Activated CD4-positive, alpha-beta T cell treated with anti-CD3 and anti-CD28 coated beads for 1 hour (primary cell): ENCODE measurements around the gene S100A16.
"Not testable (repeated sequence)": the region's sequence is repeated elsewhere in the genome, so short reads cannot be mapped to it uniquely, and the experiment has no call there.

Source experiments
- DNase-seq: peaks from one replicate; pipeline ENCODE4 v3.0.0-alpha.2; 2020

The S100A16 gene, protein sequence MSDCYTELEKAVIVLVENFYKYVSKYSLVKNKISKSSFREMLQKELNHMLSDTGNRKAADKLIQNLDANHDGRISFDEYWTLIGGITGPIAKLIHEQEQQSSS

DNA sequence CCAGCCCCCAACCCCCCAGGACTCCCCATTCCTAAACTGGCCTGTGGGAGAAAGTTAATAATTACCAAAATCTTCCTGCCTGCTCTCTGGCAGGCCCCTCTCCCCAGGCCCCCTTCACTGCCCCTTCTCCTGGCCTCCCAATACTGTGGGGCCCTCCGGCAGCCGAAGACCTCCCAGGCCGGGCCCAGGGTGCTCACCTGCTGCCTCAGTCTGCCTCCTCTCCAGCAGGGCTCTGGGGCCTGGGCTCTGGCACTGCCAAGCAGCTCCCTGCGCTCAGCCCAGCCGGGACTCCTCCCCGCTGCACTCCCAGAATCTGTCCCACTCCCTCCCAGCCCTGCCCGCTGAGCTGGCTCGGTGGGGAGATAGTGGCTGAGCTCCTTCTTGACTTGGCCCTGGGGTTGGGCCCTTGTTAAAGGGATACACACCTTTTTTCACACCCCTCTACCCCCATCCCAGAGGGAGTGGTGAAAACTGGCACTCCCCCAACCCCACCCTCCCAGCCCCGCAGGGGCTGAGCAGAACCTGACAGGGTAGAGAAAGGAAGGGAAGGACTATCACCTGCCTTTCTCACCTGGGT, at the start of gene S100A16:
Gene S100A16 (minus strand): TSS at position 383 of the 577 bp plus-strand sequence. CDS start 4,986 bp downstream, outside the sequence.
- DNase-seq: no peak

DNA sequence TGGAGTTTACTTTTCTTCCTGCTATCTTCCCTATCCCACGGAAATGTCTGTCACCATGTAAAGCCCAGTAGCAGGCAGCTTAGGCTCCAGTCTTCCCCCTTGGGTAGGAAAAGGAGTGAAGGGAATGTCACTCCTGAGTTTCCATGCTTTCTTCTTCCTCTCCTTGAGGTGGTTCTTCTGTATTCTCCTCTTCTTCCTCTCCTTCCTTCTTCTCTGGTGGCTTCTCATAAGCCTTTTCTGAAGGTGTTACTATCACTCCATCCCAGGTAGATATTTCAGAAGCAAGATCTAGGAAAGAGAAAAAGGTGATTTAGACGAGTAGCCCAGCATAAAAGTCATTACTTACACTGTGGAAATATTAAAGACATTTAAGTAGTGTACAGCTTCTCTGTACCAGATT, 49.3 kb upstream of the S100A16 start:
- DNase-seq: no peak

DNA sequence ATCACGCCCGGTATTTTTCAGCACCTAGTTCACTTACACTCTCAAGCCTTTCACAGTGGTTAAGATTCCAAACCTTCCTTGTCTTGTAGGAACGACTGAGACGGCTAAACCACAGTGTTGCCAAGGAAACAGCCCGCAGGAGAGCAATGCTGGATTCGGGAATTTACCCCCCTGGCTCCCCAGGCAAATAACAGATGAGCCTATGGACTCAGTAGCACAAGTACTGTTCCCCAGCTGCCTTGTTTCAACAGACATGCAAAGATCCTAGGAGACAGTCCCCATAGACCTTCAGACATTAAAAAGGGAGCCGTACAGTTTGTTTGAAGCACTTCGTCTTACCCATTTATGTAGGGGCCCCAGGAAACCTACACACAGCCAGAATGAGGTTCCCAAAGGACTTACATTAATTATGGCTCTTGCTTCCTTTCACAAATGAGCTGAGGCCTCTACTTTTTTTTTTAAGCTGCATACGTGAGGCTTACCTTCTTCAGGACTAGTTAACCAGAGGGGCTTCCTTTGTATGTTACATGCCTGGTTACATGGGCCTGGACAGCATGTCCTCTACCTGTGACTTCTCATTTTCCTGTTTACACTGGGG, 48.3 kb upstream of the S100A16 start:
- no peak for DNase-seq

DNA sequence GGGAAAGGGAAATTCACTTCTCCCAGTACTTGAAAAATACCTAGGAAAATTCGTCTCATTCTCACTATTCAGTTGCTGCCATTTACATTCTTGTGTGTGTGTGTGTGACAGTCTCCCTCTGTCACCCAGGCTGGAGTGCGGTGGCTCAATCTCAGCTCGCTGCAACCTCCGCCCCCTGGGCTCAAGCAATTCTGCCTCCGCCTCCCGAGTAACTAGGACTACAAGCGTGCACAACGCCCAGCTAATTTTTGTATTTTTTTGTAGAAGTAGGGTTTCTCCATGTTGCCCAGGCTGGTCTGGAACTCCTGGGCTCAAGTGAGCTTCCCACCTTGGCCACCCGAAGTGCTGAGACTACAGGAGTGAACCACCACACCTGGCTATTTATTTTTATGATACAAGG, 46.7 kb upstream of the S100A16 start:
- no peak for DNase-seq

DNA sequence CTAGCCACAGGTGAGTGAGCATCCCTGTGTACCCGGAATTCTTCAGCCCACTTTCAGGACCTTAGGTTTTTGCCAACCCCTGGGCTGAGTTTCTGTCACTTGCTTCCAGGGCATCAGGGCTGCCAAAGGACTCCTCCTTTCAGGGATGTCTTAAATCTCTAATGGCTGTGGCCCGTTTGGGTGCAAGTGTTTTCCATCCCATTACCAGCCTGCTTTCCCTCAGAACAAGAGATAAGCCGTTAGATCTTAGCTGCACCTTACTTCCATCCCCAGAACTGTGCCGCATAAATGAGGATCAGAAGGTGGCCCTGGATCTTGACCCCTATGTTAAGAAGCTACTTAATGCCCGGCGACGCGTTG, 46.2 kb upstream of the S100A16 start:
- DNase-seq: no peak

DNA sequence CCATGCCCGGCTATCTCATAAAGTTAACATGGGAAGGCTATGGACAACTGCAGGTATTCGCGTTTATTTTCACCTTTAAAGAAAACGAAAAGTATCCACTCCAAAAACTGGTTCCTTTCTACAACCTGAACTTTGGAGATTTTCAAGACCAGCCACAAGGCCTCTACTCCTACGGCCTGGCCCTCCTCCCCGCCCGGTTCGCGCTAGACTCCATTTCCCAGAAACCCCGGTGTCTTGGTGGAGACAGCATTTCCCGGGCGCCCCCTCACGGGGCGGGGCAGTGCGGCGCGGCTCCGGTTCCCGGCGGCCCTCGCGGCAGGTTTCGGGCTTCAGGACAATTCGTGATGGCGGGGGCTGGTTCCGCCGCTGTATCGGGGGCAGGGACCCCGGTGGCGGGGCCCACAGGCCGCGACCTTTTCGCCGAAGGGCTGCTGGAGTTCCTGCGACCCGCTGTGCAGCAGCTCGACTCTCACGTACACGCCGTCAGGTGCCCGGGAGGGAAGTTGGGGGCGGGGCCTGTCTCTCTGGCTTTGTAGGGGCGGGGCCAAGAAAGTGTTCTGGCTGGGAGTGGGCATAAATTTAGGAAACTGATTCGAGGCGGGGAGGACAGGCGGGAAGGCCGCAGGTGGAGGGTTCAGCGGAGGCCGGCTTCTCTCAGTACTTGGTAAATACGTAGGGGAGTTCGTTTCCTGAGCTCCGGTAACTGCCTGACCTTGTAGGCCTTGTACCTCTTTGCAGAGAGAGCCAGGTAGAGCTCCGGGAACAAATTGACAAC, 45.6 kb upstream of the S100A16 start, which contains the start of gene SNAPIN:
Gene SNAPIN (plus strand): TSS at position 304 of the 775 bp plus-strand sequence. CDS start 41 bp downstream, at position 345.
- DNase-seq: peak; percentile 79

DNA sequence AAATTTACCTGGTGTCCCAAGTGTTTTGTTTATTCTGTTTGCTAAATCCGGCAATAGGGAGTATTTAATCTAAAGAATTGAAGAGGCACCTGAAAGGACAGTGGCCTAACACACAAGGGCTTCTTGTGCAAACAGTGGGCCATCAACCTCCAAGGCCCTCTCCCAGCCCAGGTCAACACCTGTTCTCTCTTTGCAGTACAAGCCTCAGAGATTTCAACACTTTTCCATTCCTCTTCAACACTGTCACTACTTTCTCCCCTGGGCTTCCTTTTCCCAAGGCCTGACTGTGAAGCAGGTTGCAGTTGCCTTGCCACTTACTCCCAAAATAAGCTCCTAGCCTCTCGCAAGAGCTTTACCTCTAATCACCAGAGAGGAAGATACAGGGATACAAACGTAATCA, 42.4 kb upstream of the S100A16 start:
- no peak for DNase-seq

DNA sequence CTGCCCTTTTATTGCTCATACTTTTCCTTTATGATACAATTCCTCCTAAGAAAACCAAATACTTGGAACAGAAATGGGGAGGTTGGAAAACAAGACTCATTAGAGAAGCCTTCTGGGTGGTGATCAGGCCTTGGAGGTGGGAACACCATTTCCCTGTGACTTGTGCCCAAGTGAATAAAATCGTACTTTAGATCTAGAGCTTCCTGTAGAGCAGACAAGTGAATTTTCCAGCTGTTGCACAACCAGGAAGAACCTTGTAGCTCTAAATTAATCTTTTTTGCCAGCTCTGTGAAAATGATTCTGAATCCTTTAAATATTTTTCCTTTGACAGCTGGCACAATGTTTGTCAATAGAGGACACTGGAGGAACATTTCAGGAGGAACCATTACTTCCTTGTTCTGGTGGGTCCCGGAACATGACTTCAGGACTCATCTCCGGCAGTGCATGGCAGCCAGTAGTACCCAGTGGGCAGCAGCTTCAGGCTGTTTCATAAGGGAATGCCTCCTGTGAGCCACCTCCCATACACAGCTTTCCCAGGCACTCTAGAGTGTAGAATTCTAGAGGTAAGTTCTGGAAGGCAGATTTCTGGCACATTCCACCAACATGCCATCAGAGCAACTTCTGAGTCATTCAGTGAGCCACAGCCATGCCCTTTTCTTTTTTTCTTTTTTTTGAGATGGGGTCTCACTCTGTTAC, 40.0 kb upstream of the S100A16 start:
- DNase-seq: no peak

DNA sequence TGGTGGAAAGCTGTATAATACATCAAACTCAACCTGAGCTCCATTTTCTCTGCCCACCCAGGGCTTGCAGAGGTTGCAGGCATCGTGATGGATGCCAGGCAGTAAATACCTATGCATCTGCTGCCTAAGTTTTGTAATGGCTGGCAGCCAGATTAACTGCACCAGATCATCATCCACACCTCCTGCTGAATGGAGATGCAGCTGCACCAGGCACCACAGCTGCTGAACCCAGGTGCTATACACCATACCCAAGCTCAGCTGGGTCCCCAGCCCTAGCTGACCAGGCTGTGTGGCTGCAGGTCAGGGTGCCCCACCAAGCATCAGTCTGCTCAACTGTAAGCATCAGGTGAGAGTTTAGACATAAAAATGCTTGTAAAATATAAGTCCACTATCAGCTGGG, 38.8 kb upstream of the S100A16 start:
- no peak for DNase-seq

DNA sequence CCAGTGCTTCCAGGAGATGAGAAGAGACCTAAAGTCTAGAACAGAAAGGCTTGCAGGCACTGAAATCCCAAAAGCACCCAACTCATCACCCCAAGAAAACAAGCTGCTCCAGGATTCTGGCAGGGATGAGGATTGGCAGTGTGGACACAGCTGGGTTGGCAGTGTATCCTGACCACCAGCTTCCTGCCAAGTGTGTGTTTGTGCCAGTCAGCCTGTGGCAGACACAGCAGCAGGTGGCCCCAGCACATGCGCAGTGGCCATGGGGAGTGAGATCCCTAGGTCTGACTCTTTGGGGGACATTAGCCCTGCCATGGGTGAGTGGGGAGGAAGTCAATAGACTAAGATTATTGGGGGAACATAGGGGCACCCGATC, 36.9 kb upstream of the S100A16 start:
- no peak for DNase-seq

DNA sequence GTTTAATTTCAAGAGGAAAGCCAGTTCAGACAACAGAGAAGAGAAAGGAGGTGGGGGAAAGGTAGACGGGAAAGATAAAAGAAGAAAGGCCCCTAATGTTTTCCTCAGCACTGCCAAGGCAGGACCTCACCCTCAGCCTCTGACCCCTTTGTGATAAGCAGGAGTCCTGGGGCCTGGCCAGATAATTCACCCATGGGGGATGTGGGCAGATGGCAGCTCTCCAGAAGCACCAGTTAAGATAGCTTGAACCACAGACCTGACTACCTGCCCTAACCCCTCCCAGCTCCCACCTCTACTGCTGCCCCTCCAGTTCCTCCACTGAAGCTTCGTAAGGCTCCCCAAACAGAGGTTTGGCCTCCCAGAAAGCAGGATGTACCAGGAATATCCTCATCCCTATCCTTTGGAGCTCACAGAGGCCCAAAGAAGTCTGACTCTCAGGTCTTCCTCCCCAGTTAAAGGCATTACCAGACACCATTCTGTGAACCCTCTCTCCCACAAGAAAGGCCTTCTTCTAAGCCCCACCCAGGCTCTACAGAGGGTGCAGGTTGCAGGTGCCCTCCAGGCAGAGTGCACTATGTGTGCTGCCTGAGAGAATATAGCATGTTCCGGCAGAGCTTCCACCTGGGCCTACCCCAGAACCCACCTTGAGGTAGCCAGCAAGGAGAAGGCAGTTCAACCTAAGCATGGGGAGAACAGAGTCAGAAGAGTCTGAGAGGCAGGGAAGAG, 36.4 kb upstream of the S100A16 start:
- DNase-seq: no peak

DNA sequence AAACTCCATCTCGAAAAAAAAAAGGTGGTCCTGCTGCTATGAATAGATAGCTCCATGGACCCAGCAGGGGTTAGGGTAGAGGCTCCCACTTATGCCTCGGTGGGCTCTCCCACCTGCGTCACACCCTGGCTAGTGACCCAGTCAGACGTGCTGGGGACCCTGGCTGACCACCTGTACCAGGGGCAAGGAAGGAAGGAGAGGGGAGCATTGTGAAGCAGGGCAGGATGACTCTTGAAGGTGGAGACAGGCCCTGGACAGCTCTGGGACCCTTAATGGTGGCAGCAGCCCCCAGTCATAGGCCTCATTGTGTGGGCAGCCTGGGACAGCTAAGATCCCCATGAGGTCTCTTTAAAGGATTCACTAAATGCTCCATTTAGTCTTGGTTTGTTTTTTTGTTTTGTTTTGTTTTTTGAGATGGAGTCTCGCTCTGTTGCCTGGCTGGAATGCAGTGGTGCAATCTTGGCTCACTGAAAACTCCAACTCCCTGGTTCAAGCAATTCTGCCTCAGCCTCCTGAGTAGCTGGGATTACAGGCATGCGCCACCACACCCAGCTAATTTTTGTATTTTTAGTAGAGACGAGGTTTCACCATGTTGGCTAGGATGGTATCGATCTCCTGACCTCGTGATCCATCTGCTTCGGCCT, 35.2 kb upstream of the S100A16 start:
- no peak for DNase-seq

DNA sequence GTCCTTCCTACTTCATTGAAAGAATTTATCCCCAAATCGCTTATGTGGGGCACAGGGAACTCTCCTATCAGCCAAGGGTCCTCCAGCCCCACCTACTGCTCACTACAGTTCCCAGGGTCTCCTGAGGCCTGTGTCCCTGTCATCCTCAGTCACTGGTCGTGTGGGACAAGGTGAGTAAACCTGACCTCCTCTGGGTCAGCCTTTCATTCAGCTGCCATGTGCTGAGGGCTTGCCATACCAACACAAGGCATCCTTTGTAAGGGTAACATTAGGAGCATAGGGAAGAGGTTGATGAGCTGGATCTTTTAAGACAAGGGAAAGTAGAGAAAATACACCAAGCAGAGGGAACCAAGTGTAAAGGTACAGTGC, 34.4 kb upstream of the S100A16 start:
- no peak for DNase-seq

DNA sequence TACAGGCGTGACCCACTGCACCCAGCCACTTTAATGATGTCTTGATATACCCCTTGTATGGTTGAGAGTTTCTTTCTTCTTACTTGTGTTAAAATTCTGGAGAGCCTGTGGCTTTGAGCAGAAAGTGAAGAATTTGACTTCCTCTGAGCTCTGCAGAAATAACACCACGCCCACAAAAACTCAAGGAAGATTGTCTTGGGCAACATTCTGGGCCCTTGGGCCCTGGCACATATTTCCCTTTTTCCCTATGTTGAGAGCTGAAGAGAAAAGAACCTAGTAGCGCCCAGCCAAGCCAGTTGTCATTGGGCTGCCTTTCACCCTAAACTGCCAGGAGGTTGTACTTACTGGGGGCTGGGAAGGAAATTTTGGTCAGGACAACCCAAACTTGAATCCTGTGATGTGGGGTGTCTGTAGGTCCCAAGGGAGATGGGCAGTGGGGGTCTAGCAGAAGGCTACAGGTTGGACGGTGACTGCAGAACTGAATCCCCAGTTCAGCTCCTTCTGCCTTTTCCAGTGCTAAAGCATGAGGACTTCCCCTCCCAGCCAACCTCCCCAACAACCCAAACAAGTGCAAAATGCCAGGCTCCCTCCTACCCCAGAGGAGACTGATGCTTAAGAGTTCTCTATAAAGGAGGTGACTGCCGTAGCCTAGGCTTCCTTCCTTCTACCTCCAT, 33.9 kb upstream of the S100A16 start:
- no peak for DNase-seq

DNA sequence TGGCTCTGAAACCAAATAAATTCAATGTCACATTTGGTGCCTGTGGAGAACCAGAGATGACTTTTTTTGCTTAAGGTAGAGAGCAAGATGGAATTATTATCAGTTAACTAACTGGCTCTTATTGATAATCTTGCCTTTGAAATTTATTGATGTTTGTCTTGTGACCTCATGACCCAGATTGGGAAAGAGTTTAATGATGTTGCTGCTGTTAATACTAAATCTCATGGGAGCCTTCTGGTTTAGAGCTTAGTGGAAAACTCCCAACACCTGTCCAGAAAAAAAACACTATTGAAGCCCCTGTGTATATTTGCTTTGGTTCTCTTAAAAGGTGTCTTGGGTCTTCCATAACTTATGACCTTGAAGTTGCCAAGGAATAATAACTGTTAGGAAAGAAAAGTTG, 30.9 kb upstream of the S100A16 start:
- DNase-seq: no peak

DNA sequence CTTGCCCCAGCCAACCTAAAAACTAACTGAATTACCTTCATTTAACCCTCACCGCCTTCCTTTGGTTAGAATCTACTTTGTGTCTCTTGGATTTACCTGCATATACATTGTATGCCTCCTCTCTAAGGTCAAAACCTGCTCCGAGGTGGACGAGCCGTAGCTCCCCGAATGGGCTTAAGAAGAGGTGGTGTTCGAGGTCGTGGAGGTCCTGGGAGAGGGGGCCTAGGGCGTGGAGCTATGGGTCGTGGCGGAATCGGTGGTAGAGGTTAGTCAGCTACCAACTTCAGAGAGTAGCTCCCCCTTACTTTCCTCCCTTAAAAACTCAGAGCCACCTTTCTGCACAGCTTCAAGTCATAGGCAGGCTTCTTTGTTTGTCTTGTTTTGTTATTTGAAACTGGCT, 30.2 kb upstream of the S100A16 start:
- DNase-seq: no peak

DNA sequence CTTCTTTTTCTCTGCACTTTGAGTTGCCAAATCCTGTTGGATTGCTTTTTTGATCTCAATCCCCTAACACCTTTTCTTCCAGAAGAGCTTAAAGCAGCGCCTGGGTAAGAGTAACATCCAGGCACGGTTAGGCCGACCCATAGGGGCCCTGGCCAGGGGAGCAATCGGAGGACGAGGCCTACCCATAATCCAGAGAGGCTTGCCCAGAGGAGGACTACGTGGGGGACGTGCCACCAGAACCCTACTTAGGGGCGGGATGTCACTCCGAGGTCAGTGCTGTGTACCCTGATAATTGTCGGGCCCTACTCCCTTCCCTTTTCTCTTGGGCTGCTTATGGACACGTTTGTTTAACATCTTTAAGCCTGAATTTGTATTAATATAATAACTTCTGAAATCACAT, 29.2 kb upstream of the S100A16 start:
- no peak for DNase-seq

DNA sequence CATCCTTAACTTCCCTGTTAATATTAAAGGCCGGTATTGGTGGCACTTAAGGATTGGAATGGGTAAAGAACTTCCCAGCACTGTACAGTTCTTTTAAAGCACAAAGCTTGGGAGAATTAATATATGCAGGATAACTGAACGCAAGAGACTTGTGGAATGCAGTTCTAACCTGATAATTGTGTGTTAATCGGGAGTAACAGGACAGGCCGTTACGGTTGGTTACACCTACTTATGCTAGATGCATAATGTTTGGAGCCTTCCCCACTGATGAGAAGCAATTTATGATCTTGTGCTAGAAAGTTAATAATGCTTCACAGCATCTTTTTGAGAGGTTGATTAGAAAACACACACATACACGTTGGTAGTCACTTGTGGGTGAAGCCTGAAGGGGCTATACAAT, 27.9 kb upstream of the S100A16 start:
- no peak for DNase-seq

DNA sequence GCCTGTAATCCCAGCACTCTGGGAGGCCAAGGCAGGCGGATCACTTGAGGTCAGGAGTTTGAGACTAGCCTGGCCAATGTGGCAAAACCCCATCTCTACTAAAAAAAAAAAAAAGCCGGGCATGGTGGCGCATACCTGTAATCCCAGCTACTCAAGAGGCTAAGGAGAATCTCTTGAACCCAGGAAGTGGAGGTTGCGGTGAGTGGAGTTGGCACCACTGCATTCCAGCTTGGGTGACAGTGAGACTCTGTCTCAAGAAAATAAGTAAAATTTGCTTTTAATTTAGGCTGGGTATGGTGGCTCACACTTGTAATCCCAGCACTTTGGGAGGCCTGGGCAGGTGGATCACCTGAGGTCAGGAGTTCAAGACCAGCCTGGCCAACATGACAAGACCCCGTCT, 27.3 kb upstream of the S100A16 start:
- DNase-seq: not testable (repeated sequence)

DNA sequence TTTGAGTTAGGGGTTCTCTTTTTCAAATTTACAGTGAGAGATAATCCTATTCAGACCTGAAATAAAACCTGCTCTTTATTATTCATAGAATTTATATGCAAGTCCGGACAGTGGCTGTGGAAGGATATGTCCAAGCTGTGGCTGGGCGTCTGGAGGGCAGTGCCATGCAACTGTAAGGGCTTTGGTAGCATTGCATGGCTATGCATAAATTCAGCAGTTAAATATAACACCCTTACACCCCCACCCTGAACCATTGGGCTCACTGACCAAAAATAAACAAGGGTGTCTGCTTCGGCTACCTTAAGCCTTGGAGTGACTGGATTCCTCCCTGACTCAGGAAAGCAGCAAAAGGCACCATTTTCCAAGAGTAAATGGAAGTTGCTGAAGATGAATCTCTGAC, 26.3 kb upstream of the S100A16 start:
- DNase-seq: no peak

DNA sequence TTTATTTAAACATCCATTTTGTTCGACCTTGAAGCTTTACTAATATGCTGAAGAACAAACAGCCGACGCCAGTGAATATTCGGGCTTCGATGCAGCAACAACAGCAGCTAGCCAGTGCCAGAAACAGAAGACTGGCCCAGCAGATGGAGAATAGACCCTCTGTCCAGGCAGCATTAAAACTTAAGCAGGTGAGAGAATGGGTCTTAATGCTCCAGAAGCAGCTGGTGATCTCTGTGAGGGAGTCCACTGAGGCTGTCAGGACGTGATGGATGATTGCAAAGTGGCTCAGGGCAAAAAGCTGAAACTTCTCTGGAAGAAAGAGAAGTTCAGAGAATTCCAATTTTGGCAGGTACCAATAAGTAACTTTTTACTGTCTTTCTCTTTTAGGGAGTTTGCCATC, 25.3 kb upstream of the S100A16 start:
- DNase-seq: no peak

DNA sequence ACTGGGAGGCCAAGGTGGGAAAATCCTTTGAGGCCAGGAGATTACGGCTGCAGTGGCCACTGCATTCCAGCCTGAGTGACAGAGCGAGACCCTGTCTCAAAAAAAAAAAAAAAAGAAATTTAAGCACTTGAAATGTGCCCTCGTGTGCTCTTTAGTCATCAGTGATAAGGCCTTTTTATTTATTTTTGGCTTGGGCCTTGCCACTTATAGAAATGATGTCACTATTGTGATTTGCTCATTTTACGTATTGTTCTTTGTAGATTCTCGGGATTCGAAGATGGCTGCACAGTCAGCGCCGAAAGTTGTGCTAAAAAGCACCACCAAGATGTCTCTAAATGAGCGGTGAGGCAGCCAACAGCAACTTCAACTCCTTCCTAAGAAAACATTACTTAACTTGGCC, 23.4 kb upstream of the S100A16 start:
- DNase-seq: no peak
